Fibroblast of skin of right quadriceps (primary cell): ENCODE data around the gene PDE4D.

Experiments used
- DNase-seq: peaks from one replicate; pipeline ENCODE4 v3.0.0-alpha.2; 2013

The PDE4D gene

GRCh38 chr5:59188419-59189225, 704.9 kb downstream of the PDE4D start:
- peak; percentile 66 for DNase-seq

- peak; percentile 30 for DNase-seq
Observed at GRCh38 chr5:59187857-59188256, 705.7 kb downstream of the PDE4D start.

DNA sequence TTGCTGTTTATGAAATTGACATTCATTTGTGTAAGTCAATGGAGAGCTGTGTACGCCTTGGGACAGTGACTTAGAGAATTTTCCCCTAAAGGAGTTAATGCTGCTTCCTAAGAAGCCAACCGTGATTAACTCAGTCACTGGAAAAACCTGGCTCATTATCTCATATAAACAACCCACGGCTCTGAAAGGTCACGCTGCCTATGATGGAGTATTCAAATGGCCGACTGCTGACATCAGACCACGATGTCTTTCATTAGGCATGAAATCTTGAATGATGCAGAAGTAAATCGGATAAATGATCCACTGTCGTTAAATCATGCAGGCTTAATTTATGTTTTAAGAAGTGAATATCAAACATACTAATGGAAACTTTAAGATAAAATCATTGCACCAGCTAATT, 706.9 kb downstream of the PDE4D start:
- no peak for DNase-seq

DNA sequence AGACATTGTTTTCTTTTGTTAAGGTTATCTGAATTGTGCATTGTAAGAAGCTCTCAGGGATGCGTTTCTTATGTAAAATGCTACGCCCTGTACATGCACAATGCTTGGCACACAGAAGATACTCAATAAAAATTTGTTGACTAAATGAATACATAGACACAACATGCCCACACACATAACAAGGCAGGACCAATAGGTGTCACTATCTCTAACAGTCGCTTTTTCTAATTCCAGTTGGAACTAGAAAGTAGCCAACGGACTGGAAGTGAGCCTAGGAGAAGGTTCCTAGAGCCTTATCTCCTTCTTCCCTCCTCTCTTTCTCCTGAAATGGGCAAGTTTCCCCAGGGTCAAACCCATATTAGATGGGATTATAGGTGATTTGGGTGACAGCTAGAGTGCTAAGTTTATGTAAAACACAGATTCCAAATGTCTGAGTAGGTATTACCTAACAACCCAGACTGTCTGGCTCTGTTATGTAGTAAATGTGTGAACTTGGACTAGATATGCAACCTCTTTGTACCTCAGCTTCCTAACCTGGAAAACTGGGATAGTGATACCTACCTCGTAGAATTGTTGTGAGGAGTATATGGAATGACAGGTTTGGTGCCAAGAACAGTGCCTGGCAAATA, 707.7 kb downstream of the PDE4D start:
- no peak for DNase-seq

GRCh38 chr5:59184769-59185168, 708.8 kb downstream of the PDE4D start:
- DNase-seq = no peak

DNA sequence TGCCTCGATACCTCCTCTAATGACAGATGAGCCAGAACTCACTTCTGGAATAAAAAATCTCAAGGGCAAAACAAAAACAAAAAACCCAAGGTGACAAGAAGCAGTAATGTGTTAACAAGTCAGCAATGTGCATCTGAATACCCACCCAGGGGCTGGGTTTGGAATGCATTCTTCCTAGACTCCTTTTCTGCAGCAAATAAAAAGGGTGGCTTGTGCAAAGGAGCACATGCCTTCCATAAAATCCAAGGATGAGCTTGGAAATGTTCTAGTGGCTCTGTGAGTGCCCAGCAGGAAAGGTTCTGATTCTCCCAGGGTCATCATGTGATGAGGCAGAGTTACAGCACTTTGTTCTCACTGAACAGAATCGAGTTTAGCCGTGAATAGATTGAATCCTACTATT, 710.8 kb downstream of the PDE4D start:
- DNase-seq = no peak

- no peak for DNase-seq
Observed at GRCh38 chr5:59180515-59180914, 713.0 kb downstream of the PDE4D start.

- DNase-seq = no peak
Observed at GRCh38 chr5:59179704-59180103, 713.8 kb downstream of the PDE4D start.

DNA sequence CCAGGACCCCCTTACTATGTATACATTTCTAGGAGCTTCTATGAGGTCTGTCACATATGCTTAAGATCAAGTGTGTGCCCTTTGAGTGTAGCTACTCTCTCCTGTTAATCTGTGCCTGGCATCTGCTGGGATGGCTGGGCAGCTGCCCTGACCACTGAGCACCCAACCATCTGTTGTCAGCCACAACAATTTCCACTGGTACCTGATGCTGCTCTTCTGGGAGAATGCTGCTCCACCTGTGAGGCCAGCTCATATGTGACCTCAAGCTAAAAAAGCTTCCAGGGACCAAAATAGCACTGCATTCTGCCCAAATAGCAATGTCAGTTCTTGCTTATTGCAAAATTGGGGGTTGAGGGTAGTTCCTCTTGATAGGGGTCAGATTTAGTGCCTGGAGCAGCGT, 715.0 kb downstream of the PDE4D start:
- no peak for DNase-seq

- no peak for DNase-seq
Observed at GRCh38 chr5:59178071-59178470, 715.5 kb downstream of the PDE4D start.

DNA sequence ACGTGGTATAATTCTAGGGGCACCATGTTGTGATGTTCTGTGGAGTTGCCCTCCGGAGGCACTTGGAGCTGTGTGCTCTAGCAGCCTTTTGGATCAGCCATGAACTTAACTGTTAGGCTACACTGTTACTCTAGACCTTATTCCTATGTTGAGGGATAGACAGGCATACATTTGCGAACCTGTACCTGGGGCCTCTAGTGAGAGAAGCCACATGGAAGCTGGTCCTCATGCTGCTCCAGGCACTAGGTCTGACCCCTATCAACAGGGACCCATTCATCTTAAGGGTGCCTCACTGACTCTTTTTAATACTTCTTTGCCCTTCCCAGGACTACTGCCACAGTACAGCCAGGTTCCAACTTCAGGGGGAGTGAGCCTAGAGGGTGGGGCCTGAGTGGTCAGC, 715.9 kb downstream of the PDE4D start:
- DNase-seq = no peak

DNA sequence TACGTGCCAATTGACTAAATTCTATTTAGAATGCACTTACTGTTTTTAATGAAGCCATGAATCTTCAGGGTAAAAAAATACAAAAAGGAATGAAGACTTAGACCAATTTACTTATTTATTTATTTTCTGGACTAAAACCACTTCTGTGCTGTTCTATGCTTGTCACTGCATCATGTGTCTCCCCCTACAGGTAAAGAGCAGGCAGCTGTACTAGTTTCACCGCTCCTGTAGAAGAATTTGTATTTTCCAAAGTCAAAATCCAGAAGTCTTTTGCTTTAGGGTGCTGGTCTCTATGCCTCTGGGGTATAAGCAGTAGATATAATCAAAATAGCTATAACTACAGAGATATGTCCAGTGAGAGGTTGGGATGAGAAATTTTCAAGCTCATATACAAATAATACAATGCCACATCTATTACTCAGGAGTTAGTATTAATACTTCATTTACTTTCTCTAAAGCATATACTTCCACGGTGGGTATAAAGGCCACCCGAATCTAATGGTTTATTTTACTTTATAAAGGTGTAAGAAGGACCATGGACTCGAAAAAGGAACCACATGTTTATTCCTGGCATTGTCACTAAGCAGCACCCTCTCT, 719.2 kb downstream of the PDE4D start:
- peak; percentile 80 for DNase-seq

GRCh38 chr5:59173578-59173977, 719.9 kb downstream of the PDE4D start:
- peak; percentile 50 for DNase-seq

DNA sequence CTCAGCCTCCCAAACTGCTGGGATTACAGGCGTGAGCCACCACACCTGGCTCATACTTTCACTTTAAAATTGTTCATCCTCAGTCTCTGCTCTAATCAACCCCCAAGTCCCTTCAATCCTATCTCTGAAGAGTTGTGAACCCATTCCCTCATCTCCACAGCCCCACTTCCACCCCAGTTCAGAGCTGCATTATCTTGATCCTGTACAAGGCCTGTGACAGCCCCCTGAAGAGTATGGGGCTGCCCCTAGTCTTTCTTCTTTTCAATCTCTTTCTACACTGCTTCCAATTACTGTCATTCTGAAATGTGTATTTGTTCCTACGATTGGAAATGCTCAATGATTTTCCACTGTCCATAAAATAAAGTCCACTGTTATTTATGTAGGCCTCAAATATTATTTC, 722.4 kb downstream of the PDE4D start:
- DNase-seq = no peak

DNA sequence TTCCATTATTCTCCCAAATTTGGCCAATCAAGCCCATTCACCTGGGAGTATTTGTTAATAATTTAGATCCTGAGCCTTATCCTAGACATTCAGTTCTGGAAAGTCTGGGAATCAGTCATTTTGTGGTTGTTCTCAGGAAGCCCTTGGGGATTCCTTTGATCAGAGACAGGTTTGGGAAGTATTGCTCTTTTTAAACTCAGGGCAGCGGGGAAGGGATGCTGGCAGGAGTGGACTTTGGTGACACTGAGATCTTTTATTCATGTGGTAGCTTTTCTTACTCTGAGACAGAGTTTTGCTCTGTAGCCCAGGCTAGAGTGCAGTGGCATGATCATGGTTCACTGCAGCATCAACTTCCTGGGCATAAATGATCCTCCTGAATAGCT, 723.8 kb downstream of the PDE4D start:
- DNase-seq = no peak

- peak; percentile 24 for DNase-seq
Observed at GRCh38 chr5:59169081-59169767, 724.3 kb downstream of the PDE4D start.

DNA sequence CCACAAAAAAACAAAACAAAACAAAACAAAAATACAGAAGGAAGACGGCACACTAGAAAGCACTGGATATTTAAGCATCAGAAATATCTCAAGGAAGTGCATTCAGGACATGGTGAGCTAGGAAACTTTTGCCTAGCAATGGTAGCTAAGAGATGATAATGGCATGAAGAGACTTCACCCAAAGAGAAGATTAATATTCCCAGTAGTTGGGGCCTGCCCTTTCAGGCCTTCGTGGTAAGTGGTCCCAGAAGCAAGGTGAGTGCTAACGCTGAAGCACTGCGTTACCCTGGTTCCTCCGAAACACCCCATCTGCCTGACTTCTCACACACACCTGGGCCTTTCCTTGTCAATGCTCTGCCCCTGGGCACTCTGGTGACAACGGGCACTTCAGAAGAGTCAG, 725.5 kb downstream of the PDE4D start:
- no peak for DNase-seq

GRCh38 chr5:59164041-59164830, 729.3 kb downstream of the PDE4D start:
- DNase-seq = peak; percentile 78

- DNase-seq = no peak
Observed at GRCh38 chr5:59161221-59162105, 732.1 kb downstream of the PDE4D start.

- no peak for DNase-seq
Observed at GRCh38 chr5:59158637-59159391, 734.7 kb downstream of the PDE4D start.

GRCh38 chr5:59158165-59158564, 735.4 kb downstream of the PDE4D start:
- peak; percentile 21 for DNase-seq
